Vagina (tissue), 2 donors: ENCODE results near the gene RGS17.
"Not testable (repeated sequence)": the region's sequence is repeated elsewhere in the genome, so short reads cannot be mapped to it uniquely, and the experiment has no call there.

ENCODE experiments used
- POLR2A ChIP-seq, 2 donors: fragments of 450-650 bp; IDR thresholded peaks; one replicate each; pipeline ENCODE4 v1.6.1; 2017; ENCODE audit warnings: antibody characterized with exemption in 2 of 2, mild to moderate bottlenecking in 2 of 2, moderate library complexity in 2 of 2
- TF ChIP-seq, protein P1 (sequence below), 3 experiments: fragments of 450-650 bp in 2 of 3; fragments of 200-600 bp in 1 of 3; sonication (generic) in 1 of 3; IDR thresholded peaks; one replicate each; pipeline ENCODE4 v1.5.1; 2017 to 2019; ENCODE audit warnings: antibody characterized with exemption in 3 of 3, mild to moderate bottlenecking in 2 of 3, moderate library complexity in 2 of 3

DNA sequence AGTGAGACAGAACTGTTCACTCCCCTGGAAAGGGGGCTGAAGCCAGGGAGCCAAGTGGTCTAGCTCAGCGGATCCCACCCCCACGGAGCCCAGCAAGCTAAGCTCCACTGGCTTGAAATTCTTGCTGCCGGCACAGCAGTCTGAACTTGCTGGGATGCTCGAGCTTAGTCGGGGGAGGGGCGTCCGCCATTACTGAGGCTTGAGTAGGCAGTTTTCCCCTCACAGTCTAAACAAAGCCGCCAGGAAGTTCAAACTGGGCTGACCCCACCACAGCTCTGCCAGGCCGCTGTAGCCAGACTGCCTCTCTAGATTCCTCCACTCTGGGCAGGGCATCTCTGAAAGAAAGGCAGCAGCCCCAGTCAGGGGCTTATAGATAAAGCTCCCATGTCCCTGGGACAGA is 20.0 kb downstream of the RGS17 start:
- not testable (repeated sequence) for TF ChIP-seq POLR2A (IDR thresholded peaks at IDR 0.05)
- TF ChIP-seq, protein P1, sequence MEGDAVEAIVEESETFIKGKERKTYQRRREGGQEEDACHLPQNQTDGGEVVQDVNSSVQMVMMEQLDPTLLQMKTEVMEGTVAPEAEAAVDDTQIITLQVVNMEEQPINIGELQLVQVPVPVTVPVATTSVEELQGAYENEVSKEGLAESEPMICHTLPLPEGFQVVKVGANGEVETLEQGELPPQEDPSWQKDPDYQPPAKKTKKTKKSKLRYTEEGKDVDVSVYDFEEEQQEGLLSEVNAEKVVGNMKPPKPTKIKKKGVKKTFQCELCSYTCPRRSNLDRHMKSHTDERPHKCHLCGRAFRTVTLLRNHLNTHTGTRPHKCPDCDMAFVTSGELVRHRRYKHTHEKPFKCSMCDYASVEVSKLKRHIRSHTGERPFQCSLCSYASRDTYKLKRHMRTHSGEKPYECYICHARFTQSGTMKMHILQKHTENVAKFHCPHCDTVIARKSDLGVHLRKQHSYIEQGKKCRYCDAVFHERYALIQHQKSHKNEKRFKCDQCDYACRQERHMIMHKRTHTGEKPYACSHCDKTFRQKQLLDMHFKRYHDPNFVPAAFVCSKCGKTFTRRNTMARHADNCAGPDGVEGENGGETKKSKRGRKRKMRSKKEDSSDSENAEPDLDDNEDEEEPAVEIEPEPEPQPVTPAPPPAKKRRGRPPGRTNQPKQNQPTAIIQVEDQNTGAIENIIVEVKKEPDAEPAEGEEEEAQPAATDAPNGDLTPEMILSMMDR (IDR thresholded peaks at IDR 0.05): not testable (repeated sequence)
